RWPE1 (cell line): ENCODE data around the gene ZNF562.

Experiments
- CTCF ChIA-PET: fragments of 350-600 bp; sonication (Branson Sonifier 250); formaldehyde crosslinking; extraction: SDS; loops from one replicate; lab custom pipeline; 2021; lab: Yijun Ruan, JAX
- POLR2A ChIA-PET: fragments of 400-600 bp; formaldehyde crosslinking; extraction: SDS; loops from one replicate; lab custom pipeline; 2020; ENCODE audit warnings: antibody characterized with exemption; ENCODE audit not compliant: low non-redundant PET; lab: Yijun Ruan, JAX
- DNase-seq: peaks from one replicate; pipeline ENCODE4 v3.0.0; 2012; ENCODE audit warnings: low spot score
- H3K27ac ChIP-seq: fragments of 450-650 bp; 2 replicates; pipeline ENCODE4 v1.5.1; 2017
- CTCF ChIP-seq: fragments of 450-650 bp; conservative IDR thresholded peaks from 2 replicates; pipeline ENCODE4 v1.5.1; 2017; ENCODE audit warnings: low read depth, mild to moderate bottlenecking

The ZNF562 gene

GRCh38 chr19:9597027-9597426, 77.9 kb downstream of the ZNF562 start:
- ChIA-PET POLR2A (no interaction called here), CTCF (no interaction called here)
- peak overlapping the region; percentile 77 for H3K27ac ChIP-seq
- DNase-seq = peak; percentile 91
- TF ChIP-seq CTCF = no peak
